PC-9 (cell line): ENCODE results near the gene LRRC55. TPM values are rescaled to one million over a fixed set of nuclear protein-coding genes. Genes with fewer than 3 reads are reported as not detected.

Experiments used
- BruUV-seq: library from RNA; stranded (reverse); fragments of 400-500 nt; replicated peaks from 2 replicates; lab custom pipeline; 2021; lab: Mats Ljungman, UMichigan
- CTCF ChIA-PET: fragments of 300-600 bp; sonication (Branson Sonifier 250); formaldehyde crosslinking; loops from one replicate; lab custom pipeline; 2022; ENCODE audit warnings: antibody characterized with exemption; lab: Charles Lee
- POLR2A ChIA-PET: fragments of 300-600 bp; sonication (Branson Sonifier 250); formaldehyde crosslinking; loops from one replicate; lab custom pipeline; 2022; ENCODE audit warnings: antibody characterized with exemption; ENCODE audit not compliant: unreplicated experiment; lab: Charles Lee
- DNase-seq, 2 experiments: peaks; one replicate each; pipeline versions ENCODE4 v3.0.0 to v3.0.0-alpha.2; 2015 to 2022; ENCODE audit warnings: mixed read lengths in 1 of 2
- H2AFZ ChIP-seq: fragments of 200-600 bp; sonication (generic); 2 replicates; pipeline ENCODE4 v1.8.1; 2017; ENCODE audit warnings: antibody characterized with exemption
- H3F3A ChIP-seq: fragments of 200-600 bp; sonication (generic); 2 replicates; pipeline ENCODE4 v1.8.1; 2017; ENCODE audit warnings: antibody characterized with exemption, mild to moderate bottlenecking, low read depth; ENCODE audit not compliant: insufficient read depth
- H3K27ac ChIP-seq: fragments of 200-600 bp; sonication (generic); 2 replicates; pipeline ENCODE4 v1.6.1; 2016; ENCODE audit warnings: mixed run types
- H3K27me3 ChIP-seq: fragments of 200-600 bp; sonication (generic); 2 replicates; pipeline ENCODE4 v1.6.1; 2016; ENCODE audit warnings: low read depth, mixed run types; ENCODE audit not compliant: insufficient read depth
- H3K36me3 ChIP-seq: fragments of 200-600 bp; sonication (generic); 2 replicates; pipeline ENCODE4 v1.6.1; 2016; ENCODE audit warnings: low read depth, mixed run types
- H3K4me1 ChIP-seq: fragments of 200-600 bp; sonication (generic); replicated peaks from 2 replicates; pipeline ENCODE4 v1.6.1; 2016; ENCODE audit warnings: mixed run types; ENCODE audit not compliant: insufficient read depth
- H3K4me2 ChIP-seq: fragments of 200-600 bp; sonication (generic); 2 replicates; pipeline ENCODE4 v1.6.1; 2017; ENCODE audit warnings: mixed run types
- H3K4me3 ChIP-seq: fragments of 200-600 bp; sonication (generic); 2 replicates; pipeline ENCODE4 v1.6.1; 2016; ENCODE audit warnings: mixed run types
- H3K79me2 ChIP-seq: fragments of 200-600 bp; sonication (generic); 2 replicates; pipeline ENCODE4 v1.6.1; 2017; ENCODE audit warnings: low read depth, mixed run types
- H3K9me2 ChIP-seq: fragments of 200-600 bp; sonication (generic); 2 replicates; pipeline ENCODE4 v1.8.1; 2017; ENCODE audit warnings: mild to moderate bottlenecking; ENCODE audit not compliant: insufficient read depth
- H3K9me3 ChIP-seq: fragments of 200-600 bp; sonication (generic); 2 replicates; pipeline ENCODE4 v1.8.1; 2016; ENCODE audit warnings: low read depth; ENCODE audit not compliant: insufficient read depth
- H4K20me1 ChIP-seq: fragments of 200-600 bp; sonication (generic); 2 replicates; pipeline ENCODE4 v1.8.1; 2017; ENCODE audit not compliant: insufficient read depth
- CTCF ChIP-seq: fragments of 200-600 bp; sonication (generic); conservative IDR thresholded peaks from 2 replicates; pipeline ENCODE4 v1.6.1; 2017; ENCODE audit warnings: mixed run types, antibody characterized with exemption, mild to moderate bottlenecking, moderate library complexity
- EZH2 ChIP-seq: fragments of 200-600 bp; sonication (generic); IDR thresholded peaks from 2 replicates; pipeline ENCODE4 v1.8.0; 2017; ENCODE audit warnings: antibody characterized with exemption, low read depth
- intact Hi-C: fragments of 100-400 bp; cut with micrococcal nuclease; formaldehyde crosslinking; loops from one replicate; pipeline ENCODE4 v1.10.0; 2022; ENCODE audit not compliant: unreplicated experiment
- total RNA-seq: library from RNA; stranded (reverse); gene quantifications from 2 replicates; pipeline ENCODE4 v1.2.3, GENCODE V29; 2021

LRRC55 gene
- total RNA-seq, 1 experiment from 2014 or later, result not detected

DNA sequence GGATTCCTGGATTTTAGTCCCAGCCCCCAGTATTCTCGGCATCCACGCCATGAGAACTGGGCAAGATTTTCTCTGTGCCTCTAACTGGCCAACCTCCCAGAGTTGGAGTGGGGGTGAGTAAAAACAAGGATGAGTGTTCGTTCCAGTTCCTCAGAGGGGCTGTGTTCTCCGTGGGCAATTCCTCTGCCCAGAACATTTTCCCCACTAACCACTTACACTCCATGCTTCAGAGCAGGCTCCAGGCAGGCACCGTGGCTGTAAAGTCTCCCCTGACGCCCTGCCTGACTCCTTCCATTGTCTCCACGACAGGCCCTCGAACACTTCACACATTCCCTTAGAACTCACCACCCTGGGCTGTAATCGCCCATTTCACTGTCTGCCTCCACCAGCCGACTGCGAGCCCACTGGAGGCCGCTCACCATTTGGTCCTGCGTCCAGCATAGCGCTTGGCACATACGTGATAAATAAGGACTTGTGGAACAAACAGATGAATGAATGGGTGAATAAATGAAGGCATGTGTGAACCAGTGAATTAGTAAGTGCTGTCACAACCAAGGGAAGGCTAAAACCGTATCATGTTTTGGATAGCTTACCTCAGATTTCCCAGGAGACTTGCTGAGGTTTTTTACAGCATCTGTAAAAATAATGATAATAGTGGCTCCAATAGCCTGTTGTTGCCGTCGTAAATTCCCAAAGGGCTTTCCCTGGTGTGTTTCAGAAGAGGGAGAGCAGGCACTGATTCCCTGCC is 49.2 kb downstream of the LRRC55 start:
- Histone ChIP-seq H3K27me3 (peaks cover 70% of the 10 kb centered on the region), H2AFZ (no peak overlapping the region), H3K4me2 (no peak overlapping the region), H4K20me1 (no peaks in the 10 kb centered on the region), H3F3A (no peaks in the 10 kb centered on the region), H3K9me2 (no peaks in the 10 kb centered on the region; the same call in 1 of the 2 replicates), H3K79me2 (no peaks in the 10 kb centered on the region), H3K9me3 (0 out of 2 replicates have a peak, but pooled peaks cover 2% of the 10 kb centered on the region), H3K36me3 (no peaks in the 10 kb centered on the region), H3K4me1 (no peaks in the 10 kb centered on the region), H3K27ac (no peak overlapping the region), H3K4me3 (no peak overlapping the region)
- no peak for DNase-seq
- POLR2A ChIA-PET, result no interaction called here
- BruUV-seq, result no TSS peak
- CTCF ChIA-PET, result interaction anchor here (0.6 kb wide), 1 partner anchor 74 kb away, joined by 8 read pairs; no protein-coding TSS in a partner anchor
- intact Hi-C loops, result no loop called here
- TF ChIP-seq CTCF (no peak), EZH2 (no peak)

- POLR2A ChIA-PET, result no interaction called here
- no peaks in the 10 kb centered on the region for H3K79me2 ChIP-seq
- no peak overlapping the region for H3K4me2 ChIP-seq
- no peak overlapping the region for H3K27ac ChIP-seq
- H3K9me3 ChIP-seq, result no peaks in the 10 kb centered on the region
- peaks cover 70% of the 10 kb centered on the region for H3K27me3 ChIP-seq
- no peaks in the 10 kb centered on the region for H3F3A ChIP-seq
- H3K4me1 ChIP-seq, result no peaks in the 10 kb centered on the region
- DNase-seq, result no peak
- no peak overlapping the region for H3K4me3 ChIP-seq
- no TSS peak for BruUV-seq
- intact Hi-C loops, result no loop called here
- CTCF ChIA-PET, result no interaction called here
- H4K20me1 ChIP-seq, result no peaks in the 10 kb centered on the region
- H2AFZ ChIP-seq, result no peak overlapping the region
- TF ChIP-seq CTCF, result no peak
- no peak for TF ChIP-seq EZH2
- no peaks in the 10 kb centered on the region; the same call in 1 of the 2 replicates for H3K9me2 ChIP-seq
- H3K36me3 ChIP-seq, result no peaks in the 10 kb centered on the region
Measured at GRCh38 chr11:57231539-57232253, 49.9 kb downstream of the LRRC55 start.

DNA sequence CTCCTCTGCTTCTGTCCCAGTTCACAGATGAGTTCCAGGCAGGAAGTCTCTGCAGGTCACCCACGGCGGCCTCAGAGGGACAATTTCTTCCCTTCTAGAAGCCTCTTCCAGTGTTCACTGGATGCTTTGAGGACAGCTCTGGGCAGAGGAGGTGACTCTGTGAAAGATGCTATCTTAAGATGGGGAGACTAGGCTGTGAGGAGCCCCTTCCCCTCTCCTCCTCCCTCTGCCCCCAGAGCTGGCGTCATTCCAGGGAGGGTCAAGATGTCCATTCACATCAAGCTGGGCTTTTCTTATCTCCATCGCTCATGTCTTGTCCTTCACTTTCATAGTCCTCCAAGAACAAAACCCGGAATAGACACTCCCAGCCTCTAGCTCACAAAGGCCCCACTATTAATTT is 51.9 kb downstream of the LRRC55 start:
- no peaks in the 10 kb centered on the region for H3K79me2 ChIP-seq
- no peaks in the 10 kb centered on the region for H3K9me3 ChIP-seq
- POLR2A ChIA-PET, result no interaction called here
- intact Hi-C loops, result no loop called here
- DNase-seq, result no peak
- no peaks in the 10 kb centered on the region for H3K4me1 ChIP-seq
- H3K4me2 ChIP-seq, result no peak overlapping the region
- no peaks in the 10 kb centered on the region for H3F3A ChIP-seq
- no peaks in the 10 kb centered on the region for H4K20me1 ChIP-seq
- H3K9me2 ChIP-seq, result no peaks in the 10 kb centered on the region
- H3K27me3 ChIP-seq, result peaks cover 62% of the 10 kb centered on the region
- no peak overlapping the region for H3K27ac ChIP-seq
- TF ChIP-seq EZH2 (no peak), CTCF (no peak)
- H3K4me3 ChIP-seq, result no peak overlapping the region
- CTCF ChIA-PET, result no interaction called here
- no TSS peak for BruUV-seq
- H2AFZ ChIP-seq, result no peak overlapping the region
- H3K36me3 ChIP-seq, result no peaks in the 10 kb centered on the region
